Body of pancreas (tissue), 4 donors: ENCODE data around the gene MS4A4E. TPM values are rescaled to one million over a fixed set of nuclear protein-coding genes. Genes with fewer than 3 reads are reported as not detected.

Experiments
- ATAC-seq: fragments of 150-250 bp; one replicate; pipeline ENCODE4 v1.9.1; 2016
- DNase-seq, 4 donors: peaks; one replicate each; pipeline ENCODE4 v3.0.0-alpha.2; 2019
- H3K27ac ChIP-seq, 4 donors: fragments of 200-600 bp; sonication (generic); 1 replicate in 3 of 4; 2 replicates in 1 of 4; pipeline versions ENCODE4 v1.5.1 to v1.6.1; 2016 to 2019; ENCODE audit warnings: mild to moderate bottlenecking in 1 of 4, mixed read lengths in 1 of 4, moderate library complexity in 1 of 4
- H3K27me3 ChIP-seq, 2 donors: fragments of 200-600 bp; sonication (generic); one replicate each; pipeline ENCODE4 v1.6.0; 2016; ENCODE audit warnings: mild to moderate bottlenecking in 1 of 2
- H3K36me3 ChIP-seq, 2 donors: fragments of 200-600 bp; sonication (generic); replicated peaks in 1 of 2; 2 replicates each; pipeline ENCODE4 v1.5.1; 2016; ENCODE audit warnings: low read depth in 2 of 2; ENCODE audit not compliant: insufficient read depth in 1 of 2
- H3K4me1 ChIP-seq: fragments of 200-600 bp; sonication (generic); one replicate; pipeline ENCODE4 v1.6.0; 2016
- H3K4me3 ChIP-seq, 2 donors: fragments of 200-600 bp; sonication (generic); 1 replicate in 1 of 2; 2 replicates in 1 of 2; pipeline ENCODE4 v1.5.1; 2016 to 2019
- H3K9me3 ChIP-seq, 3 donors: fragments of 200-600 bp; sonication (generic); 1 replicate in 2 of 3; 2 replicates in 1 of 3; pipeline ENCODE4 v1.5.1; 2016
- POLR2A ChIP-seq, 3 donors: fragments of 450-650 bp; IDR thresholded peaks; one replicate each; pipeline ENCODE4 v1.6.1; 2016; ENCODE audit warnings: antibody characterized with exemption in 3 of 3, mild to moderate bottlenecking in 2 of 3
- WGBS, 2 donors: methylation state at CpG; one replicate each; pipeline ENCODE4 v1.1.5; 2017; 5-methylcytosine and 5-hydroxymethylcytosine counted together
- intact Hi-C: fragments of 100-400 bp; cut with DNase I; formaldehyde crosslinking; loops from one replicate; pipeline ENCODE4 v1.15.1; 2023
- total RNA-seq, 2 donors: library from RNA; depleted of rRNA; stranded (reverse); fragments of >200 nt; gene quantifications; one replicate each; pipeline ENCODE4 v1.1.0, GENCODE V29; 2016
- TF ChIP-seq, protein P1 (sequence below), 7 experiments: fragments of 450-650 bp in 4 of 7; fragments of 200-600 bp in 3 of 7; sonication (generic) in 3 of 7; IDR thresholded peaks; one replicate each; pipeline ENCODE4 v1.5.1; 2016 to 2019; ENCODE audit warnings: antibody characterized with exemption in 7 of 7

The MS4A4E gene
- total RNA-seq, 2 donors from 2014 or later = not detected

DNA sequence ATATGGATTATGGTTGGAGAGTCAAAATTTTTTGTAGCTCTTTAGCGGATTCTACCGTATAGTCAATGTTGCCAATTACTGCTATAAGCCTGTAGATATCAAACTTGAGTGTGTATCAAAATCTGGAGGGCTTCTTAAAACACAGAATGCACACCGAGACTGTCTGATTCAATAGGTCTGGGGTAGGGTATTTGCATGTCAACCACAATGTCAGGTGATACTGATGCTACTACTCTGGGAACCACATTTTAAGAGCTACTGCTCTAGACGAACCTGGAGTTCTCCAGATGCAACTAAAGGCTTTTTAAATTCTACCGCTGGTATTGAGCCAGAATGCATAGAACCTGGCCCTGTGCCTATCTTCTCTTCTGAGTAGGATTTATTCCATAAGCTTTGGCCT is 21.7 kb upstream of the MS4A4E start:
- Histone ChIP-seq H3K9me3 (no peaks in the 10 kb centered on the region), H3K27me3 (no peaks in the 10 kb centered on the region), H3K36me3 (no peaks in the 10 kb centered on the region), H3K4me1 (no peaks in the 10 kb centered on the region), H3K27ac (no peak overlapping the region), H3K4me3 (no peak overlapping the region)
- ATAC-seq = no peak
- WGBS, 2 donors = 71 to 74% methylated on average over 5 of the region's 5 CpGs
- no peak for TF ChIP-seq POLR2A (IDR thresholded peaks at IDR 0.05)
- intact Hi-C loops = loop anchor here (10.0 kb wide), 1 partner anchor 350 kb away; no protein-coding TSS in a partner anchor
- DNase-seq = no peak

DNA sequence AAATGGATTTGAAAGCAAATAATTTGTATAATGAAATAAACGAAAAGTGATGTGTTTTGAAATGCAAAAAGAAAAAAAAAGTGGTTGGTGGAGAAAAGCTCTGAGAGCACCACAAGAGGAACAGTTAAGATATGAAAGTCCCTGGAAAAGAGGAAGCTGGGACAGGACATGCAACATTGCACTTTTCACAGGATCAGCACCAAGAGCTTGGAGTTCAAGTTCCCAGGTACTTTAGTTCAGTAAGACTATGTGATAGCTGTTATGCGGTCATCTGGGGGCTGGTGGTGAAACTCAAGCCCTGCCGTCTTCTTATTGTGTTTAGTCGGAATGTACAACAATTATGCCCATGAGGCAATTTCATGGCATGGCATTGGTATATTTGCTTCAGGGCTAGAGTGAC is 20.5 kb upstream of the MS4A4E start:
- DNase-seq (peak in 1 of 4 donors; percentile 48), ATAC-seq (no peak)
- TF ChIP-seq, protein P1, sequence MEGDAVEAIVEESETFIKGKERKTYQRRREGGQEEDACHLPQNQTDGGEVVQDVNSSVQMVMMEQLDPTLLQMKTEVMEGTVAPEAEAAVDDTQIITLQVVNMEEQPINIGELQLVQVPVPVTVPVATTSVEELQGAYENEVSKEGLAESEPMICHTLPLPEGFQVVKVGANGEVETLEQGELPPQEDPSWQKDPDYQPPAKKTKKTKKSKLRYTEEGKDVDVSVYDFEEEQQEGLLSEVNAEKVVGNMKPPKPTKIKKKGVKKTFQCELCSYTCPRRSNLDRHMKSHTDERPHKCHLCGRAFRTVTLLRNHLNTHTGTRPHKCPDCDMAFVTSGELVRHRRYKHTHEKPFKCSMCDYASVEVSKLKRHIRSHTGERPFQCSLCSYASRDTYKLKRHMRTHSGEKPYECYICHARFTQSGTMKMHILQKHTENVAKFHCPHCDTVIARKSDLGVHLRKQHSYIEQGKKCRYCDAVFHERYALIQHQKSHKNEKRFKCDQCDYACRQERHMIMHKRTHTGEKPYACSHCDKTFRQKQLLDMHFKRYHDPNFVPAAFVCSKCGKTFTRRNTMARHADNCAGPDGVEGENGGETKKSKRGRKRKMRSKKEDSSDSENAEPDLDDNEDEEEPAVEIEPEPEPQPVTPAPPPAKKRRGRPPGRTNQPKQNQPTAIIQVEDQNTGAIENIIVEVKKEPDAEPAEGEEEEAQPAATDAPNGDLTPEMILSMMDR (IDR thresholded peaks at IDR 0.05) = no peak
- no peak for TF ChIP-seq POLR2A (IDR thresholded peaks at IDR 0.05)
- 66 to 76% methylated on average over 4 of the region's 4 CpGs for WGBS, 2 donors
- intact Hi-C loops = loop anchor here (10.0 kb wide), 1 partner anchor 351 kb away; no protein-coding TSS in a partner anchor
- H3K27ac ChIP-seq = no peak overlapping the region
- H3K27me3 ChIP-seq = no peaks in the 10 kb centered on the region
- no peaks in the 10 kb centered on the region for H3K4me1 ChIP-seq
- H3K9me3 ChIP-seq = no peaks in the 10 kb centered on the region
- no peaks in the 10 kb centered on the region for H3K36me3 ChIP-seq
- H3K4me3 ChIP-seq = no peak overlapping the region

DNA sequence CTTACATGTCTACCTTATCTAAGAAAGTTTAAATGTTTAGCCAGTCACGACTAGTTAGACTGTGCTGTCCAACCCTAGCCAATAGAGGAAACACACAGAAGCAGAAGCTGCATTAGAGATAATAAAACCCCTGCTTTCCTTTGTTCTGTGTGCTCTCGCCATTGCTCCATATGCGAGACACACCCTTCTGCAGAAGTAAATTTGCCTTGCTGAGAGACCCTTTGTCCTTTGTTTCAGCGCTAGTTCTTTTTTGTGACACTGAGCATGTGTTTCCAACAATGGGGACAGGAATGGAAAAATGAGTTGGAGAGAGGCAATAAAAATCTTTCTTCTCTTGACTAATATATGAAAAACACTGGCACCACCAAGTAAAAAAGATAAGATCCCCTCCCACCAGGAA is 18.1 kb upstream of the MS4A4E start:
- DNase-seq (no peak), ATAC-seq (no peak)
- Histone ChIP-seq H3K36me3 (no peaks in the 10 kb centered on the region), H3K4me1 (no peaks in the 10 kb centered on the region), H3K4me3 (no peak overlapping the region), H3K9me3 (no peaks in the 10 kb centered on the region), H3K27me3 (no peaks in the 10 kb centered on the region), H3K27ac (no peak overlapping the region)
- TF ChIP-seq, protein P1 (IDR thresholded peaks at IDR 0.05) = no peak
- no peak for TF ChIP-seq POLR2A (IDR thresholded peaks at IDR 0.05)
- intact Hi-C loops = loop anchor here (10.0 kb wide), 1 partner anchor 354 kb away; no protein-coding TSS in a partner anchor
- WGBS, 2 donors = 78 to 83% methylated on average over 4 of the region's 4 CpGs

DNA sequence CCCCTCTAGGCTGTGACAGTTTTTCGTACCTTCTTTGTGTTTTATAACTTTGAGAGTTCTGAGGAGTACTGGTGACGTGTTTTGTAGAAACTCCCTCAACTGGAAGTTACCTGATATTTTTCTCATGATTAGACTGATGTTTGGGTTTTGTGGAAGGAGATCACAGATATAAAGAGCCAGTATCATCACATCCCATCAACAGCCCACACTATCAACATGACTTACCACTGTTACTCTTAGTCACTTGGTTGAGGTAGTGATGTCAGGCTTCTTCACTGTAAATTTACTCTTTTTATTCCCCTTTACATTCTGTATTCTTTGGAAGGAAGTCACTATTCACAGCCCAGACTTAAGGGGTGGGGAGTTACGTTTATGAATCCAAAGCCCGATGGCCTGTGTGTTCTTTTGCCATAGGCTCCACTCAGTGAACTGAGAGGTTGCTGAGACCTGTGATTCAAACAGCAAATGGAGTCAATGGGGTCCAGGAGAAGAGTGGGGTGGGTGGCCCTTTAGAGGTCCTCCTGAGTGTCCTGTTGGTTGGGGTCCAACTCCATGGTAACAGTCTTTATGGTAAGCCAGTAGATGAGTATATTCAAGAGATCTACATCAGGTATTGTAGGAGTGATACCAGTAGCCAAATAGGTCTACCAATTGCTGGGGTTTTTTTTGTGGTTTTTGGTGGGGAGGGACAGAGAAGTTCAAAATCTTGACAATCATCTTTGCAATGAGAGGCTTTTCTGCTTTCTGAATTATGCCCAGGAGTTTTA is 15.2 kb upstream of the MS4A4E start:
- Histone ChIP-seq H3K4me1 (no peaks in the 10 kb centered on the region), H3K36me3 (no peaks in the 10 kb centered on the region), H3K4me3 (no peak overlapping the region), H3K9me3 (peaks cover 0 to 10% (median 0%) of the 10 kb centered on the region in 3 donors), H3K27ac (no peak overlapping the region), H3K27me3 (no peaks in the 10 kb centered on the region)
- TF ChIP-seq, protein P1 (IDR thresholded peaks at IDR 0.05) = no peak
- TF ChIP-seq POLR2A (IDR thresholded peaks at IDR 0.05) = no peak
- no peak for ATAC-seq
- DNase-seq = no peak
- WGBS, 2 donors = 81 to 86% methylated on average over 4 of the region's 4 CpGs
- intact Hi-C loops = no loop called here

DNA sequence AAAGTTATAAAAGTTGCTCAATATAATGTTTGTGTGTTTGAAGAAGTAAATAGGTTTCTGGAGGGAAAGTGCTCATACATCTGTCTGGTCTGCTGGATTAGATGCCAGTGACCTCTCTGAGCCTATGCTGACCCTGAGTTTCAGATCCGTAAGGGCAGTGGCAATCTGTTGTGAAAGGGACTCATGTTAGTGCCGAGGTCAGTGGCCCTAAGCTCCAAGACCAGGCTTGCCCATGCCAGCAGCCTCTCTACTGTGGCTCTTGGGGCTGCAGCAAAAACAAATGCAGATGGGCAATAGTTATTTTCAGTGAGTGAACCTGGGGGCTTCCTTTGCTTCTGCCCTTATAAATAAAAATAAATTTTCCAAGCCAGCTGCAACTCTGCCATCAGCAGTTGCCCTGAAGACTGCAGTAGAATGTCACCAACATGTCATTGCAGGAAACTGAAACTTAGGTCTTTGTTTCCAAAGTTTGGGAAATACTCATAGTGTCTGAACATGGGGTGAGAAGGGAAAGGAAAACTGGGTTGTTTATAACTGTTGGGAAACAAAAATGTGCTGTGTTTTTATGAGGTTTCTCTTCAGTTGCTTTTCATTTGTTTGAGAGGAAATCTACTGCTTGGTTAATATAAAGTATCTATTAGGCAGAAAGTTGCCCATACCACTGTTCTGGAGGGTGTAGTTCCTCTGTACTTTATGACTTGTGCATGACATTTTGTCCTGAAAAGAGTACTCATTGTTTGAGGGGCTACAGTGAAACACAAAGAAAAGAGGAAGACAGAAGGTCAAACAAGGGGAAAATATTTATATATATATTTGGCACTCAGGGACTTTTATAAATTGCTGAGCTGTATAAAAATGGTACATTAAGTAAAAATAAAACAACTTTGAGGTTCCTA is 9.5 kb upstream of the MS4A4E start:
- DNase-seq = peak in 1 of 4 donors; percentile 26
- no peaks in the 10 kb centered on the region for H3K36me3 ChIP-seq
- ATAC-seq = no peak
- H3K27me3 ChIP-seq = no peaks in the 10 kb centered on the region
- 40 to 48% methylated on average over 2 of the region's 2 CpGs for WGBS, 2 donors
- H3K9me3 ChIP-seq = peaks cover 0 to 10% (median 0%) of the 10 kb centered on the region in 3 donors
- intact Hi-C loops = no loop called here
- no peak overlapping the region for H3K4me3 ChIP-seq
- peak overlapping the region in 1 of 4 donors; percentile 38 for H3K27ac ChIP-seq
- no peak for TF ChIP-seq POLR2A (IDR thresholded peaks at IDR 0.05)
- TF ChIP-seq, protein P1 (IDR thresholded peaks at IDR 0.05) = no peak
- no peaks in the 10 kb centered on the region for H3K4me1 ChIP-seq
